ENCODE measurements around the gene TYW1B. TPM values are rescaled to one million over a fixed set of nuclear protein-coding genes. Genes with fewer than 3 reads are reported as not detected.
"Not testable (repeated sequence)": the region's sequence is repeated elsewhere in the genome, so short reads cannot be mapped to it uniquely, and the experiment has no call there.

TYW1B gene
- total RNA-seq, 4 donors from 2014 or later, result 2.8 to 20.0 (median 10.1) TPM

DNA sequence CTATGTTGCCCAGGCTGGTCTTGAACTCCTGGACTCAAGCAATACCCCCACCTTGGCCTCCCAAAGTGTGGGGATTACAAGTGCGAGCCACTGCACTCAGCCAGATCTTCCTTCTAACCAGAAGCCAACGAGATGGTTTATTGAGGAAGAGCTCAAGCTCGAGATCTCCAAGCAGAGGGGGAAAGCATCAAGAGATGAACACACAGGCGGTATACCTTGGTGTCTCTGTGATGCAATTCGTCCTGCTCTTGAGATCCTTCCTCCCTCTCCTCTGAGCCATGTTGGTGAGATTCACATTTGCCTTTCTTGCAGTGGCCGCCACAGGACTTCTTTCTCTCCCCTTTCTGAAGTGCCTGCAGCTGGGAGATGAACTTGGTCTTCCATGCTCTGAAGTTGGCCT lies 21.1 kb downstream of the TYW1B start:
- intact Hi-C loops (cut with DNase I; ENCODE audit: low total_unique reads); H3K9me3 ChIP-seq; H3K27ac ChIP-seq; H3K36me3 ChIP-seq; H3K4me3 ChIP-seq; H3K4me1 ChIP-seq; H3K27me3 ChIP-seq; DNase-seq: not testable (repeated sequence)

DNA sequence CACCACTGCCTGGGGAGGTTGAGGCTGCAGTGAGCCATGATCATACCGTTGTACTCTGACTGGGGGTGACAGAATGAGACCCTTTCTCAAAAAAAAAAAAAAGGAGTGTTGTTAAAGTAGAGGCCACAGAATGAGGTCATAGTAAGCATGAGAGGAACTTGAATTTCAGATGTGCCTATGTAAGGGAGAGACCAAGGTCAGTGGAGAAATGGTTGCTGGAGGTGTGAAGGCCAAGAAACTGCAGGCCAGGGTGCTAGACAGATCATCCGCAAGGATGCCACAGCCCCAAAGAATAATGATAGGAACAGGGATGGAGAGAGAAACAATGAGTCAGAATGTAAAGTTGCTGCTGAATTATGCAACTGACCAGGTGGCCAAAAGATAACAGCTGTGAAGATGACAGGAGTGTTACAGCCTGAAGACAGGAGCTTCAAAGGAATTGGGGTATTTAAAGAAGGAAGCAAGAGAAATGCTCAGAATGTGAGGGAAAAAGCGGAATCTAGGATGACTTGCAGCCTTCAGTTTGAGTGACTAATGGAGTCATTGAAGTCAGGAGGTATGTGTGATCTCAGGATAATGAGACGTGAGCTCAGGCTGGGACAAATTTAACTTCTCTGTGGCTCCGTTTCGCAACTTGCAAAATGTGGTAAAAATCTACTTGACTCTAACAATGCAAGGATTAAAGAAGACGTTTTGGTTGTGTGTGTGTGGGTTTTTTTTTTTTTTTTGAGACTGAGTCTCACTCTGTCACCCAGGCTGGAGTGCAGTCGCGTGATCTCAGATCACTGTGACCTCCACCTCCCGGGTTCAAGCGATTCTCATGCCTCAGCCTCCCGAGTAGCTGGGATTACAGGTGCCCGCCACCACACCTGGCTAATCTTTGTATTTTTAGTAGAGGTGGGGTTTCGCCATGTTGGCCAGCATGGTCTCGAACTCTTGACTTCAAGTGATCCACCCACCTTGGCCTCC lies 22.2 kb downstream of the TYW1B start:
- Histone ChIP-seq H3K36me3 (no peaks in the 10 kb centered on the region), H3K27ac (no peak overlapping the region), H3K4me1 (no peaks in the 10 kb centered on the region), H3K4me3 (no peak overlapping the region), H3K27me3 (no peaks in the 10 kb centered on the region), H3K9me3 (no peaks in the 10 kb centered on the region)
- intact Hi-C loops (cut with DNase I; ENCODE audit: low total_unique reads), result no loop called here
- no peak for DNase-seq
- TF ChIP-seq, protein P1, sequence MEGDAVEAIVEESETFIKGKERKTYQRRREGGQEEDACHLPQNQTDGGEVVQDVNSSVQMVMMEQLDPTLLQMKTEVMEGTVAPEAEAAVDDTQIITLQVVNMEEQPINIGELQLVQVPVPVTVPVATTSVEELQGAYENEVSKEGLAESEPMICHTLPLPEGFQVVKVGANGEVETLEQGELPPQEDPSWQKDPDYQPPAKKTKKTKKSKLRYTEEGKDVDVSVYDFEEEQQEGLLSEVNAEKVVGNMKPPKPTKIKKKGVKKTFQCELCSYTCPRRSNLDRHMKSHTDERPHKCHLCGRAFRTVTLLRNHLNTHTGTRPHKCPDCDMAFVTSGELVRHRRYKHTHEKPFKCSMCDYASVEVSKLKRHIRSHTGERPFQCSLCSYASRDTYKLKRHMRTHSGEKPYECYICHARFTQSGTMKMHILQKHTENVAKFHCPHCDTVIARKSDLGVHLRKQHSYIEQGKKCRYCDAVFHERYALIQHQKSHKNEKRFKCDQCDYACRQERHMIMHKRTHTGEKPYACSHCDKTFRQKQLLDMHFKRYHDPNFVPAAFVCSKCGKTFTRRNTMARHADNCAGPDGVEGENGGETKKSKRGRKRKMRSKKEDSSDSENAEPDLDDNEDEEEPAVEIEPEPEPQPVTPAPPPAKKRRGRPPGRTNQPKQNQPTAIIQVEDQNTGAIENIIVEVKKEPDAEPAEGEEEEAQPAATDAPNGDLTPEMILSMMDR (IDR thresholded peaks at IDR 0.05), result no peak
- TF ChIP-seq POLR2A (IDR thresholded peaks at IDR 0.05), result no peak

DNA sequence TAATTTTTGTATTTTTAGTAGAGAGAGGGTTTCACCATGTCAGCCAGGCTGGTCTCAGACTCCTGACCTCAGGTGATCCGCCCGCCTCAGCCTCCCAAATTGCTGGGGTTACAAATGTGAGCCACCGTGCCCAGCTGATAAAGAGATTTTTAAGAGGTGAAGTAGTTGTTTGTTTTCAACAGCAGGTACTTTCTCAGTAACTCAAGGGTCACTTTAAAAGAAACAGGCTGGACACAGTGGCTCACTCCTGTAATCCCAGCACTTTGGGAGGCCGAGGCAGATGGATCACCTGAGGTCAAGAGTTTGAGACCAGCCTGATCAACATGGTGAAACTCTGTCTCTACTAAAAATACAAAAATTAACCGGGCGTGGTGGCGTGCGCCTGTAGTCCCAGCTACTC lies 24.2 kb downstream of the TYW1B start:
- intact Hi-C loops (cut with DNase I; ENCODE audit: low total_unique reads), result not testable (repeated sequence)

DNA sequence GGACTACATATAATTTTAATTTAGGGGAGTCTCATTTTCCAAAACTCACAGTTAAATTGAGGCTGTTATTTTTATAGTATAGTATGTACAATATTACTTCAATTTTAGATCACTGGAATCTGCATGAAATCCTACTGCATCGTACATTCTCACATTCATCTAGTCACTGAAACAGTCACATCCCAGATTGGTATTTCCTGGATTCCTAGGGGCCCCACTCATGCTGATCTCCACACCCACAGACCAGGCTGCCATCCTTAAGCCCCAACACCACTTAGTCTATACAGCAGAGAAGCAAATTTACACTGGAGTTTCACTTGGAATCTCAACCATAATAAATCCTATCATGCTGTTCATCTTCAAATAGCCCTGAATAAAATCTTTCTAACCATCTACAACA lies 26.4 kb downstream of the TYW1B start:
- H3K9me3 ChIP-seq; H3K36me3 ChIP-seq; H3K4me1 ChIP-seq; DNase-seq; H3K27ac ChIP-seq; H3K4me3 ChIP-seq; H3K27me3 ChIP-seq; intact Hi-C loops (cut with DNase I; ENCODE audit: low total_unique reads): not testable (repeated sequence)

More for the DNA sequence above, 24.2 kb downstream of the TYW1B start:
- H3K9me3 ChIP-seq, DNase-seq, H3K27ac ChIP-seq, H3K27me3 ChIP-seq, H3K36me3 ChIP-seq, H3K4me1 ChIP-seq, H3K4me3 ChIP-seq: not testable (repeated sequence)

DNA sequence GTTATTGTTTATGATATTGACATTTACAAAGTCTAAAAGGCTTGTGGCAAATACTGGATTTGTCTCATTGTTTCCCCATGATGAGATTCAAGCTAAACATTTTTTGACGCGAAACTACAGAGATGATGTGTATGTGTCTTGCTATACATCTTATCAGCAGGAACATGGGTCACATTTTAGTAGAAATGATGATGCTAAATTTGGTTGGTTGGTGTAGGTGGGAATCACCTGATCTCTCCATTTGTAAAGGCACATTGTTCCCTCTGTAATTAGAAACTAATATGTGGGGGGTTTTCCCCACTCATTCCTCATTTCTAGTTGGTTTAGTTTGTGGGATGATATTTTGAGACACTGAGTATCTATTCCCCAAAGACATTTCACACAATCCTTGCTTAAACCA lies 32.6 kb downstream of the TYW1B start:
- DNase-seq; H3K36me3 ChIP-seq; H3K4me1 ChIP-seq; intact Hi-C loops (cut with DNase I; ENCODE audit: low total_unique reads); H3K9me3 ChIP-seq; H3K27ac ChIP-seq; H3K27me3 ChIP-seq; H3K4me3 ChIP-seq: not testable (repeated sequence)

DNA sequence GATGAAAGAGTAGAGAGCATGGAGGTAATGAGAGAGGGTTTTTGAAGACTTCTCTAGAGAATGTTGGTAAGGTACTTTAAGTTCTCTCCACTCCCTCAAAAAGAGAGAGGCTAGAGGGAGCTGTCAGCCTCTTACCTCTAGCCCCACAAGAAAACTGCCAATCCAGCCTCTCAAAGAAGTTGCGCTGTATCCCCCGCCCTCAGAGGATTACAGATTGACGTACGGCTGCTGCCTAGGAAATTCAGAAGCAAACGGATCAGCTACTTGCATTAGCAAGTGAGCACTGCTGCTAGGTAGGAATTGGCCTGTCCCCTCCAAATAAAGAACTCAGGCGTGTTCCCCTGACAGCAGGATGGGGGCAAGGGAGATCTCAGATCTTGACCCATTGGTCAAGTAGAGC lies 34.2 kb downstream of the TYW1B start:
- Histone ChIP-seq H3K4me3 (no peak overlapping the region), H3K36me3 (no peaks in the 10 kb centered on the region), H3K27me3 (no peaks in the 10 kb centered on the region), H3K9me3 (no peaks in the 10 kb centered on the region), H3K27ac (no peak overlapping the region), H3K4me1 (no peaks in the 10 kb centered on the region)
- TF ChIP-seq, protein P1 (IDR thresholded peaks at IDR 0.05), result no peak
- no peak for TF ChIP-seq POLR2A (IDR thresholded peaks at IDR 0.05)
- DNase-seq, result no peak
- intact Hi-C loops (cut with DNase I; ENCODE audit: low total_unique reads), result no loop called here

DNA sequence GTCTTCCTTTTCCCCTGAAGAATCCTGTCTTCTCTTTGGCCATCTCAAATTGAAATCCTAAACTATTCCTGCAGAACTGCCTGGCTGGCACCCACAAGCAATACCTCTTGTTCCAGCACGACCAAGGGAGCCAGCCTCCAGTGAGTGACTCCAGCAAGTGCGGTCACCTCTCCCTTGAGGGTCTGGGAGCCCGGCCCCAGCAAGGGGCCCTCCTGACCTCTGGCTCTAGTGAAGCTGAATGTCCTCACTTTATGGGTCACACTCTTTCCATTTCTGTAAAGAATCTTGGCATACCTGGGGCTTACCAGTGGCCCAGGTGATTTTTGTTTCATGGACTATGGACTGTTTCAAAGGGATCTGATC lies 37.3 kb downstream of the TYW1B start:
- DNase-seq; H3K27ac ChIP-seq; H3K27me3 ChIP-seq; intact Hi-C loops (cut with DNase I; ENCODE audit: low total_unique reads); H3K4me3 ChIP-seq; H3K4me1 ChIP-seq; H3K36me3 ChIP-seq; H3K9me3 ChIP-seq: not testable (repeated sequence)

DNA sequence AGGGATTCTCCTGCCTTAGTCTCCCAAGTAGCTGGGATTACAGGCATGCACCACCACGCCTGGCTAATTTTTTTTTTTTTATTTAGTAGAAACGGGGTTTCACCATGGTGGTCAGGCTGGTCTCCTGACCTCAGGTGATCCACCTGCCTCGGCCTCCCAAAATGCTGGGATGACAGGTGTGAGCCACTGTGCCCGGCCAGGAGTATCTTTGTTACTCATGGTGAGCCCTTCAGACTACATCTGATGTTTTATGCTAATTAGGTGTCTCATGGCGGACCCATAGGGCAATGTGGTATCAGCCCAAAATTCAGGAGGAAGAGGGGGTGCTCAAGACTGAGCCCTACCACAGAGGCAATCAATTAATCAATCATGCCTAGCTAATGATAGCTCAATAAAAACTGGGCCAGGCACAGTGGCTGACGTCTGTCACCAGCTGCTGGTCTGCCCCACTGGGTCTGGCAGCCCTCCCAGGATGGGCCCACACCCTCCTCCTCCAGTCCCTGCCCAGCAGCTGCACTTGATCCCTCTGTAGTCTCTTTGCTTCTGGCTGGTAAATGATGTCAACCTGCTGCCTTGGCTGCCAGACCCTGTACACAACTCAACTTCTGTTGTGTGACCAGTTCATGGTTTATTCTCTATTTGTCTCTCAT lies 37.8 kb downstream of the TYW1B start:
- H3K9me3 ChIP-seq; intact Hi-C loops (cut with DNase I; ENCODE audit: low total_unique reads); H3K27ac ChIP-seq; H3K36me3 ChIP-seq; H3K27me3 ChIP-seq; H3K4me3 ChIP-seq; DNase-seq; H3K4me1 ChIP-seq: not testable (repeated sequence)
